ENCODE results near the gene MACROD2.
A peak's percentile ranks its signal among the peaks of the same experiment; 100 is the strongest.
"Not testable (repeated sequence)": the region's sequence is repeated elsewhere in the genome, so short reads cannot be mapped to it uniquely, and the experiment has no call there.

Gene MACROD2

GRCh38 chr20:15512916-15513315, 1517.6 kb downstream of the MACROD2 start:
- DNase-seq = no peak

- peak; percentile 23 for DNase-seq
Measured at GRCh38 chr20:15515691-15516090, 1520.4 kb downstream of the MACROD2 start.

- no peak for DNase-seq
Measured at GRCh38 chr20:15520930-15521524, 1525.7 kb downstream of the MACROD2 start.

- no peak for DNase-seq
Measured at GRCh38 chr20:15523400-15523799, 1528.1 kb downstream of the MACROD2 start.

- DNase-seq = no peak
Measured at GRCh38 chr20:15528391-15529111, 1533.2 kb downstream of the MACROD2 start.

GRCh38 chr20:15535863-15536262, 1540.5 kb downstream of the MACROD2 start:
- no peak for DNase-seq

GRCh38 chr20:15537200-15537599, 1541.9 kb downstream of the MACROD2 start:
- not testable (repeated sequence) for DNase-seq

GRCh38 chr20:15542655-15543054, 1547.3 kb downstream of the MACROD2 start:
- DNase-seq = no peak

- DNase-seq = no peak
Measured at GRCh38 chr20:15544742-15545141, 1549.4 kb downstream of the MACROD2 start.

- DNase-seq = no peak
Measured at GRCh38 chr20:15546525-15547023, 1551.3 kb downstream of the MACROD2 start.

- DNase-seq = peak; percentile 100
Measured at GRCh38 chr20:15547119-15547518, 1551.8 kb downstream of the MACROD2 start.

GRCh38 chr20:15550116-15550870, 1555.0 kb downstream of the MACROD2 start:
- DNase-seq = no peak

GRCh38 chr20:15555913-15556312, 1560.6 kb downstream of the MACROD2 start:
- DNase-seq = peak; percentile 70

GRCh38 chr20:15556869-15557268, 1561.6 kb downstream of the MACROD2 start:
- DNase-seq = no peak

- DNase-seq = no peak
Measured at GRCh38 chr20:15561070-15561569, 1565.8 kb downstream of the MACROD2 start.

GRCh38 chr20:15561707-15562404, 1566.5 kb downstream of the MACROD2 start:
- no peak for DNase-seq

- DNase-seq = no peak
Measured at GRCh38 chr20:15563836-15564235, 1568.5 kb downstream of the MACROD2 start.

GRCh38 chr20:15564981-15565380, 1569.7 kb downstream of the MACROD2 start:
- DNase-seq = no peak

GRCh38 chr20:15565786-15566185, 1570.5 kb downstream of the MACROD2 start:
- DNase-seq = peak; percentile 19

GRCh38 chr20:15567219-15567618, 1571.9 kb downstream of the MACROD2 start:
- DNase-seq = no peak

GRCh38 chr20:15570156-15570555, 1574.8 kb downstream of the MACROD2 start:
- no peak for DNase-seq

GRCh38 chr20:15571056-15571455, 1575.7 kb downstream of the MACROD2 start:
- no peak for DNase-seq

GRCh38 chr20:15575255-15575654, 1579.9 kb downstream of the MACROD2 start:
- DNase-seq = no peak

All from NCI-H2171 treated with DMSO at 0.1 percent for 48 hours (cell line).